WERI-Rb-1 (cell line): ENCODE measurements around the gene ZNF444.

Source experiments
- DNase-seq: peaks from one replicate; pipeline ENCODE4 v3.0.0-alpha.2; 2020
- H3K27ac ChIP-seq: fragments of 250-450 bp; sonication (Bioruptor Pico); 2 replicates; pipeline ENCODE4 v1.5.1; 2020; ENCODE audit warnings: mild to moderate bottlenecking, moderate library complexity
- H3K27me3 ChIP-seq: fragments of 250-450 bp; sonication (Bioruptor Pico); 2 replicates; pipeline ENCODE4 v1.5.1; 2021; ENCODE audit warnings: mild to moderate bottlenecking, low read depth, moderate library complexity; ENCODE audit not compliant: insufficient read depth, severe bottlenecking
- H3K36me3 ChIP-seq: fragments of 250-450 bp; sonication (Bioruptor Pico); 2 replicates; pipeline ENCODE4 v1.5.1; 2020; ENCODE audit warnings: mild to moderate bottlenecking, moderate library complexity
- H3K4me3 ChIP-seq: 2 replicates; pipeline ENCODE4 v1.5.1; 2011; ENCODE audit warnings: low read depth, mild to moderate bottlenecking, control low read depth, low read length
- H3K9me3 ChIP-seq: fragments of 250-450 bp; sonication (Bioruptor Pico); 2 replicates; pipeline ENCODE4 v1.5.1; 2021; ENCODE audit warnings: mild to moderate bottlenecking, moderate library complexity; ENCODE audit not compliant: severe bottlenecking
- CTCF ChIP-seq: IDR thresholded peaks from 2 replicates; pipeline ENCODE4 v1.5.1; 2011; ENCODE audit warnings: low read depth, mild to moderate bottlenecking, control low read depth, inconsistent platforms, low read length

The ZNF444 gene

DNA sequence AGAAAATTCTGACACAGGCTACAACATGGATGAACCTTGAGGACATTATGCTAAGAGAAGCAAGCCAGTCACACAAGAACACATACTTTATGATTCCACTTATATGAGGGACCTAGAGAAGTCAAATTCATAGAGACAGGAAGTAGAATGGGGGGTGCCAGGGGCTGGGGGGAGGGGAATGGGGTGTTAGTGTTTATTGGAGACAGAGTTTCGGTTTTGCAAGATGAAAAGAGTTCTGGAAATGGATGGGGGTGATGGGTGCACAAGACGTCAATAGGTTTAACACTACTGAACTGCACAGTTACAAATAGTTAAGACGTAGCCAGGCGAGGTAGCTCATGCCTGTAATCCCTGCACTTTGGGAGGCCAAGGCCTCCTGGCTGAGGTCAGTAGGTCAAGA is 16.5 kb upstream of the ZNF444 start:
- Histone ChIP-seq H3K27me3 (no peaks in the 10 kb centered on the region), H3K4me3 (no peak overlapping the region), H3K27ac (no peak overlapping the region), H3K36me3 (peaks cover 3% of the 10 kb centered on the region; the same call in 1 of the 2 replicates), H3K9me3 (no peaks in the 10 kb centered on the region)
- no peak for DNase-seq
- no peak for TF ChIP-seq CTCF

- H3K4me3 ChIP-seq, result no peak overlapping the region
- no peak for TF ChIP-seq CTCF
- no peaks in the 10 kb centered on the region for H3K36me3 ChIP-seq
- DNase-seq, result no peak
- no peak overlapping the region for H3K27ac ChIP-seq
- no peaks in the 10 kb centered on the region for H3K27me3 ChIP-seq
- H3K9me3 ChIP-seq, result no peaks in the 10 kb centered on the region
Observed at GRCh38 chr19:56125806-56126590, 15.1 kb upstream of the ZNF444 start.

GRCh38 chr19:56126983-56127780 is 13.9 kb upstream of the ZNF444 start:
- H3K27me3 ChIP-seq, result no peaks in the 10 kb centered on the region
- no peak overlapping the region for H3K27ac ChIP-seq
- H3K4me3 ChIP-seq, result no peak overlapping the region
- no peak for DNase-seq
- no peaks in the 10 kb centered on the region for H3K36me3 ChIP-seq
- no peaks in the 10 kb centered on the region for H3K9me3 ChIP-seq
- TF ChIP-seq CTCF, result no peak

- DNase-seq, result no peak
- H3K36me3 ChIP-seq, result no peaks in the 10 kb centered on the region
- H3K9me3 ChIP-seq, result no peaks in the 10 kb centered on the region
- H3K27ac ChIP-seq, result no peak overlapping the region
- no peaks in the 10 kb centered on the region for H3K27me3 ChIP-seq
- no peak overlapping the region for H3K4me3 ChIP-seq
- no peak for TF ChIP-seq CTCF
Observed at GRCh38 chr19:56130006-56130405, 11.1 kb upstream of the ZNF444 start.

DNA sequence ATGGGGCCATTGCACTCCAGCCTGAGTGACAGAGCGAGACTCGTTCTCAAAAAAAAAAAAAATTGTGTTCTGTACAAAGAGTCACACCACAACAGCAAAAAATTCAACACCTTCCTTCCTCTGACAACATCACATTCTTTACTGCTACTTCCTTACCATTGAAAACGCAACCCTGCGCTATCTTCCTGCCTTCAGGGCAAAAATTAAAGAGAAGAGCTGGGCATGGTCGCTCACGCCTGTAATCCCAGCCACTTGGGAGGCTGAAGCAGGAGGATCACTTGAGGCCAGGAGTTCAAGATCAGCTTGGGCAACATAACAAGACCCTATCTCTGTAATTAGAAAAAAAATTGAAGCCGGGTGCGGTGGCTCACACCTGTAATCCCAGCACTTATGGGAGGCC is 9.4 kb upstream of the ZNF444 start:
- Histone ChIP-seq H3K27me3 (no peaks in the 10 kb centered on the region), H3K9me3 (no peaks in the 10 kb centered on the region), H3K36me3 (no peaks in the 10 kb centered on the region), H3K27ac (no peak overlapping the region), H3K4me3 (no peak overlapping the region)
- no peak for DNase-seq
- no peak for TF ChIP-seq CTCF
